Measurements from ENCODE around the gene COBLL1. TPM values are rescaled to one million over a fixed set of nuclear protein-coding genes. Genes with fewer than 3 reads are reported as not detected.

Gene COBLL1
- total and polyA plus RNA-seq, 2 of the 4 experiments (the other 2 are of a cell fraction) = 0.79 to 1.1 TPM

- Histone ChIP-seq H3K14ac (replicated peaks; ENCODE audit: low read depth, low read length) (no peak overlapping the region), H3K9me3 (ENCODE audit: control insufficient read depth, insufficient read depth, low read length) (no peaks in the 10 kb centered on the region), H3K4ac (ENCODE audit: low read depth, low read length) (no peak overlapping the region), H3K4me3 (ENCODE audit: insufficient read depth, low read depth, low read length) (no peak overlapping the region), H2BK20ac (ENCODE audit: low read depth, low read length) (no peak overlapping the region), H4K8ac (ENCODE audit: low read depth in 2 of 2, low read length in 2 of 2) (no peak overlapping the region), H3K9me1 (ENCODE audit: insufficient read depth, low read length) (no peaks in the 10 kb centered on the region), H4K5ac (ENCODE audit: low read depth, low read length) (no peak overlapping the region), H3K23ac (ENCODE audit: low read depth, low read length) (no peak overlapping the region), H3K79me1 (ENCODE audit: low read depth in 1 of 2, low read length in 2 of 2) (no peaks in the 10 kb centered on the region), H3K27ac (ENCODE audit: insufficient read depth, low read length) (no peak overlapping the region), H3K9ac (ENCODE audit: low read depth, low read length) (no peak overlapping the region), H2AK9ac (replicated peaks; ENCODE audit: low read depth, low read length, poor library complexity) (no peak overlapping the region), H2AFZ (replicated peaks; ENCODE audit: low read length, poor library complexity) (no peak overlapping the region), H3K27me3 (ENCODE audit: control insufficient read depth, insufficient read depth, low read length) (no peaks in the 10 kb centered on the region), H2BK15ac (ENCODE audit: low read depth, low read length) (no peak overlapping the region), H3K56ac (ENCODE audit: extremely low read depth, insufficient read depth, low read length) (no peak overlapping the region), H4K91ac (ENCODE audit: insufficient read depth, low read depth, low read length) (no peak overlapping the region), H3K4me1 (ENCODE audit: control insufficient read depth, insufficient read depth, low read length) (no peaks in the 10 kb centered on the region), H3K18ac (ENCODE audit: low read depth, low read length) (no peak overlapping the region), H3K36me3 (ENCODE audit: control insufficient read depth, insufficient read depth, low read length) (no peaks in the 10 kb centered on the region), H4K20me1 (ENCODE audit: insufficient read depth, low read length) (no peaks in the 10 kb centered on the region), H2AK5ac (ENCODE audit: low read depth, low read length) (no peak overlapping the region), H2BK120ac (ENCODE audit: low read depth, low read length) (no peak overlapping the region), H2BK5ac (ENCODE audit: low read depth, low read length, poor library complexity, severe bottlenecking) (no peak overlapping the region), H3K4me2 (ENCODE audit: low read depth, low read length) (no peak overlapping the region)
- WGBS, 2 experiments (ENCODE audit: extremely low coverage in 2 of 2, insufficient read length in 1 of 2) = no CpG with 5 or more reads among the region's 2 CpGs
- ChIA-PET POLR2A (ENCODE audit: unreplicated experiment) (no interaction called here), CTCF (no interaction called here)
- dilution Hi-C loops (cut with HindIII; ENCODE audit: low sequenced_read_pairs, unreplicated experiment) = no loop called here
- ATAC-seq (ENCODE audit: low read depth) = no peak
- no peak for TF ChIP-seq CTCF (conservative IDR thresholded peaks at IDR 0.05; ENCODE audit: low read depth, low read length)
- TF ChIP-seq FOS (IDR thresholded peaks at IDR 0.05; ENCODE audit: low read depth, low read length) = no peak
- TF ChIP-seq CEBPB (IDR thresholded peaks at IDR 0.05; ENCODE audit: low read depth, low read length) = no peak
- no peak for TF ChIP-seq MXI1 (IDR thresholded peaks at IDR 0.05; ENCODE audit: borderline replicate concordance, low read depth, low read length)
- no peak for TF ChIP-seq BHLHE40 (IDR thresholded peaks at IDR 0.05; ENCODE audit: low read depth, low read length)
- TF ChIP-seq MAFK (IDR thresholded peaks at IDR 0.05; ENCODE audit: low read depth, low read length) = no peak
- no peak for TF ChIP-seq SMC3 (IDR thresholded peaks at IDR 0.05; ENCODE audit: low read depth, low read length)
- TF ChIP-seq RFX5 (IDR thresholded peaks at IDR 0.05; ENCODE audit: low read depth, low read length) = no peak
- no peak for TF ChIP-seq ELK1 (IDR thresholded peaks at IDR 0.05; ENCODE audit: borderline replicate concordance, low read depth, low read length)
- TF ChIP-seq CHD1 (IDR thresholded peaks at IDR 0.05; ENCODE audit: low read depth, low read length) = no peak
- no peak for TF ChIP-seq RAD21 (IDR thresholded peaks at IDR 0.05; ENCODE audit: low read length)
- no peak for TF ChIP-seq USF2 (IDR thresholded peaks at IDR 0.05; ENCODE audit: low read depth, low read length)
- TF ChIP-seq POLR2A (IDR thresholded peaks at IDR 0.05; ENCODE audit: low read depth, low read length) = no peak
- TF ChIP-seq MAZ (IDR thresholded peaks at IDR 0.05; ENCODE audit: borderline replicate concordance, low read depth, low read length) = no peak
- no peak for TF ChIP-seq RCOR1 (IDR thresholded peaks at IDR 0.05; ENCODE audit: insufficient replicate concordance, low read length)
- TF ChIP-seq NFE2L2 (IDR thresholded peaks at IDR 0.05; ENCODE audit: low read depth, low read length) = no peak
- no peak for DNase-seq
- in situ Hi-C loops (cut with MboI; ENCODE audit: low sequenced_read_pairs) = no loop called here
- BruUV-seq (replicated peaks) = no TSS peak
- intact Hi-C loops (cut with micrococcal nuclease) = no loop called here
Measured at GRCh38 chr2:164796999-164797398, 44.6 kb downstream of the COBLL1 start.
